B cell (primary cell): Measurements from ENCODE around the gene MBD3L5.

Experiments
- CTCF ChIP-seq: fragments of 200-600 bp; IDR thresholded peaks from one replicate; pipeline ENCODE4 v1.8.0; 2022; ENCODE audit warnings: antibody characterized with exemption, mild to moderate bottlenecking
- EZH2 ChIP-seq: IDR thresholded peaks from 2 replicates; pipeline ENCODE4 v1.6.1; 2012; ENCODE audit warnings: borderline replicate concordance, low read depth, mild to moderate bottlenecking, moderate library complexity, low read length; ENCODE audit not compliant: insufficient read depth, poor library complexity, severe bottlenecking

GRCh38 chr19:7013678-7014077 is 16.7 kb upstream of the MBD3L5 start:
- TF ChIP-seq EZH2, result no peak
- TF ChIP-seq CTCF, result no peak
